ENCODE data around the gene THEM4. TPM values are rescaled to one million over a fixed set of nuclear protein-coding genes. Genes with fewer than 3 reads are reported as not detected.

The THEM4 gene
- total RNA-seq, 2 donors from 2014 or later: 6.6 to 7.7 TPM

DNA sequence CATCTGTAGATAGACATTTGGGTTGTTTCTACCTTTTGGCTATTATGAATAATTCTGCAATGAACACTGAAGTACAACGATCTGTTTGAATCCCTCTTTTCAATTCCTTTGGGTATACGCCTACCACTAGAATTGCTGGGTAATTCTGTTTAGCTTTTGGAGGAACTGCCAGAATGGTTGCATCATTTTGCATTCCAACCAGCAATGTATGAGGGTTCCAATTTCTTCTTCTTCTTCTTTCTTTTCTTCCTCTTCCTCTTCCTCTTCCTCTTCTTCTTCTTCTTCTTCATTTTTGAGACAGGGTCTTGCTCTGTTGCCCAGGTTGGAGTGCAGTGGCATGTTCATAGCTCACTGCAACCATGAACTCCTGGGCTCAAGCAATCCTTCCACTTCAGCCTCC, 42.0 kb downstream of the THEM4 start:
- intact Hi-C loops (cut with DNase I): no loop called here
- no peak overlapping the region for H3K4me3 ChIP-seq
- TF ChIP-seq, protein P1, sequence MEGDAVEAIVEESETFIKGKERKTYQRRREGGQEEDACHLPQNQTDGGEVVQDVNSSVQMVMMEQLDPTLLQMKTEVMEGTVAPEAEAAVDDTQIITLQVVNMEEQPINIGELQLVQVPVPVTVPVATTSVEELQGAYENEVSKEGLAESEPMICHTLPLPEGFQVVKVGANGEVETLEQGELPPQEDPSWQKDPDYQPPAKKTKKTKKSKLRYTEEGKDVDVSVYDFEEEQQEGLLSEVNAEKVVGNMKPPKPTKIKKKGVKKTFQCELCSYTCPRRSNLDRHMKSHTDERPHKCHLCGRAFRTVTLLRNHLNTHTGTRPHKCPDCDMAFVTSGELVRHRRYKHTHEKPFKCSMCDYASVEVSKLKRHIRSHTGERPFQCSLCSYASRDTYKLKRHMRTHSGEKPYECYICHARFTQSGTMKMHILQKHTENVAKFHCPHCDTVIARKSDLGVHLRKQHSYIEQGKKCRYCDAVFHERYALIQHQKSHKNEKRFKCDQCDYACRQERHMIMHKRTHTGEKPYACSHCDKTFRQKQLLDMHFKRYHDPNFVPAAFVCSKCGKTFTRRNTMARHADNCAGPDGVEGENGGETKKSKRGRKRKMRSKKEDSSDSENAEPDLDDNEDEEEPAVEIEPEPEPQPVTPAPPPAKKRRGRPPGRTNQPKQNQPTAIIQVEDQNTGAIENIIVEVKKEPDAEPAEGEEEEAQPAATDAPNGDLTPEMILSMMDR (IDR thresholded peaks at IDR 0.05): no peak
- no peaks in the 10 kb centered on the region for H3K27me3 ChIP-seq
- no peaks in the 10 kb centered on the region for H3K36me3 ChIP-seq
- no peak overlapping the region for H3K27ac ChIP-seq
- no peaks in the 10 kb centered on the region for H3K9me3 ChIP-seq
- no peak overlapping the region for H3K9ac ChIP-seq (ENCODE audit: low read depth in 2 of 2, low read length in 2 of 2)
- no peak for DNase-seq
- no peaks in the 10 kb centered on the region for H3K4me1 ChIP-seq

GRCh38 chr1:151864411-151864810, 44.9 kb downstream of the THEM4 start:
- DNase-seq: no peak
- Histone ChIP-seq H3K27me3 (no peaks in the 10 kb centered on the region), H3K4me3 (no peak overlapping the region), H3K27ac (no peak overlapping the region), H3K4me1 (no peaks in the 10 kb centered on the region), H3K9me3 (no peaks in the 10 kb centered on the region), H3K9ac (ENCODE audit: low read depth in 2 of 2, low read length in 2 of 2) (no peak overlapping the region), H3K36me3 (no peaks in the 10 kb centered on the region)
- intact Hi-C loops (cut with DNase I): no loop called here
- TF ChIP-seq, protein P1 (IDR thresholded peaks at IDR 0.05): no peak

DNA sequence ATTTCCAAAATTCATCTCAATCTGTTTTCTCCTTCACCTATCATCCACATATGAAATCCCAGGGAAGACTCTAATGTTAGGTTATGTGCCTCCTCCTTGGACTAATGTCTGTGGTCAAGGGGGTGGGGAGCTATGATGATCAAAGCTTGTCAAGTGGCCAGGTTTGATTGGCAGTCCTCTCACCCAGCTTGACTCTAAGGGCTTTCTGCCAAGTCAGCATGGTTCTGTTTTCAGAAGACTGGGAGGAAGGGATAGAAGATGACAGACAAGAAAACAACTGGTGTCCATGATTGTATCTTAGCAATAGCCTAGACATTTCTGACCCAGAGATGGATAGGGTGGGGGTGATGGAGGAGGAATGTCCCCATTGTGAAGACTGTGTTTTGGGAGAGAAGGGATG, 46.7 kb downstream of the THEM4 start:
- H3K27me3 ChIP-seq: no peaks in the 10 kb centered on the region
- no peaks in the 10 kb centered on the region for H3K4me1 ChIP-seq
- no peak overlapping the region for H3K9ac ChIP-seq (ENCODE audit: low read depth in 2 of 2, low read length in 2 of 2)
- intact Hi-C loops (cut with DNase I): no loop called here
- DNase-seq: no peak
- H3K9me3 ChIP-seq: no peaks in the 10 kb centered on the region
- TF ChIP-seq, protein P1 (IDR thresholded peaks at IDR 0.05): no peak
- no peaks in the 10 kb centered on the region for H3K36me3 ChIP-seq
- H3K4me3 ChIP-seq: no peak overlapping the region
- no peak overlapping the region for H3K27ac ChIP-seq

DNA sequence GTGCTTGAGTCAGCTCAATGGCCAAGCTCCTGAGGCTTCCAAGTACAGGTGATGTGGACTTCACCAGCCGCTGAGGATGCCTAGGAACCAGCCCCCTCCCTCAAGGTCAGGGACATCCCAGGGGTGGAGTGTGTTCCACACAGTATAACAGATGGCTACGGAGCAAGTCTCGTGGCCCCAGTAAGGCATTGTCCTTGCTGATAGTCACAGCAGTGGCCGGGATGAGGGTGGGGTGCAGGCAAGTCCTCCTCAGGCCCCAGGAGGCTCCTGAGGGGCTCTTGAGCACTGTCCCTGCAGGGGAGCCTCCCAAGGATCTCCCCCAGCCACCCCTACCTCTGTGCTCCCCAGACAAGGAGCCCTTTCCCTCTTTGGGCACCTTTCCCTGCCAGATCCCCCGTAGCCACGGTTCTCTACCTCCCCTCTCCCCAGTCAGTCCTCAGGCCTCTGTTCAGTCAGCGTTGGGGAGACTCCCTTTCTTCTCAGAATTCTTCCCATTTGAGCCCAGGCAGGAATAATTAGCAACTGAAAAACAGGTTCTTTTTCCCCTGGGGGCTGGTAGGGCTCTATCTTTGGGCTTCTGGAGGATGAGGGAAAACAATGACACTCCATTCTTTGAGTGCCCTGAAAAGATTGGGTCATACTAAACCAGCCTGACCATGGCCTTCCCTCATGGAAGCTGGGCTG, 48.7 kb downstream of the THEM4 start:
- Histone ChIP-seq H3K9ac (ENCODE audit: low read depth in 2 of 2, low read length in 2 of 2) (no peak overlapping the region), H3K27me3 (no peaks in the 10 kb centered on the region), H3K4me3 (no peak overlapping the region), H3K36me3 (no peaks in the 10 kb centered on the region), H3K27ac (no peak overlapping the region), H3K4me1 (no peaks in the 10 kb centered on the region), H3K9me3 (no peaks in the 10 kb centered on the region)
- intact Hi-C loops (cut with DNase I): no loop called here
- DNase-seq: no peak
- TF ChIP-seq, protein P1 (IDR thresholded peaks at IDR 0.05): no peak

DNA sequence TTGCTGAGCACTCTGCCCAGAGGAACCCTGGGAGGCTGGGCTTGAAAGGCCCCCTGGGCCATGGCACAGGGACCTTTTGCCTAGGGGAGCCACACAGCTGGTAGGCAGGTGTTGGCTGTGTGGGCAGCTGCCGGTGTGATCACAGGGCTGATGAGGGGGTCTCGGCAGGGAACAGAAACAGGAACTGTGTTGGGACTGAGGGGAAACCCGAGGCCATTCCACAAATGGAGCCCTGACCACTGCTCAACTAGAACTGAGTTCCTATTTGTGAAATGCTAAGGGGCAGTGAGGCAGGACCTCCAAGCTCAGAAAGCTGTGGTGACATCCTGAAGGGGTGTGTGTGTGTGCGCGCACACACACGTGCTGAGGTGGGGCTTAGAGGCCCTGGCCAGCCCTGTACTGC, 49.4 kb downstream of the THEM4 start:
- DNase-seq: no peak
- intact Hi-C loops (cut with DNase I): no loop called here
- Histone ChIP-seq H3K4me3 (no peak overlapping the region), H3K36me3 (no peaks in the 10 kb centered on the region), H3K9me3 (no peaks in the 10 kb centered on the region), H3K4me1 (no peaks in the 10 kb centered on the region), H3K27me3 (no peaks in the 10 kb centered on the region), H3K27ac (no peak overlapping the region), H3K9ac (ENCODE audit: low read depth in 2 of 2, low read length in 2 of 2) (no peak overlapping the region)
- TF ChIP-seq, protein P1 (IDR thresholded peaks at IDR 0.05): no peak

Measured in colonic mucosa (tissue), 4 donors.